HL-60 (cell line): ENCODE data around the gene PCGF2.

Experiments used
- CTCF ChIP-seq: IDR thresholded peaks from one replicate; pipeline ENCODE4 v1.5.1; 2011; ENCODE audit warnings: low read length, control low read depth, inconsistent platforms; ENCODE audit not compliant: insufficient read depth
- GABPA ChIP-seq: IDR thresholded peaks from 2 replicates; pipeline ENCODE4 v1.6.1; 2012; ENCODE audit warnings: low read depth
- POLR2AphosphoS5 ChIP-seq: IDR thresholded peaks from 2 replicates; pipeline ENCODE4 v1.6.1; 2012; ENCODE audit warnings: low read depth
- REST ChIP-seq: IDR thresholded peaks from 2 replicates; pipeline ENCODE4 v1.6.1; 2012; ENCODE audit warnings: low read depth; ENCODE audit not compliant: insufficient replicate concordance
- SPI1 ChIP-seq: IDR thresholded peaks from 2 replicates; pipeline ENCODE4 v1.6.1; 2012; ENCODE audit warnings: low read depth, mild to moderate bottlenecking, borderline replicate concordance

- no peak for TF ChIP-seq CTCF
- TF ChIP-seq REST = no peak
- no peak for TF ChIP-seq POLR2AphosphoS5
- no peak for TF ChIP-seq GABPA
- no peak for TF ChIP-seq SPI1
Measured at GRCh38 chr17:38794221-38794620, 46.1 kb upstream of the PCGF2 start.
